Endodermal cell (in vitro differentiated cells): ENCODE results near the gene CNDP2. TPM values are rescaled to one million over a fixed set of nuclear protein-coding genes. Genes with fewer than 3 reads are reported as not detected.

ENCODE experiments used
- DNase-seq: peaks from one replicate; pipeline ENCODE4 v3.0.0-alpha.2; 2017
- H3K27ac ChIP-seq: 2 replicates; pipeline ENCODE4 v1.5.1; 2013; ENCODE audit warnings: mild to moderate bottlenecking, low read depth, low read length, moderate library complexity
- H3K27me3 ChIP-seq: 2 replicates; pipeline ENCODE4 v1.6.1; 2013; ENCODE audit warnings: mild to moderate bottlenecking, low read length, moderate library complexity; ENCODE audit not compliant: insufficient read depth, control insufficient read depth, poor library complexity, severe bottlenecking
- H3K36me3 ChIP-seq: 2 replicates; pipeline ENCODE4 v1.7.0; 2013; ENCODE audit warnings: mild to moderate bottlenecking, low read length, moderate library complexity; ENCODE audit not compliant: control insufficient read depth, insufficient read depth
- H3K4me1 ChIP-seq: one replicate; pipeline ENCODE4 v1.7.0; 2013; ENCODE audit warnings: low read length; ENCODE audit not compliant: control insufficient read depth, insufficient read depth
- H3K4me3 ChIP-seq: 2 replicates; pipeline ENCODE4 v1.5.1; 2013; ENCODE audit warnings: mild to moderate bottlenecking, low read length, moderate library complexity
- H3K9ac ChIP-seq: 2 replicates; pipeline ENCODE4 v1.6.1; 2013; ENCODE audit warnings: mild to moderate bottlenecking, low read length, moderate library complexity; ENCODE audit not compliant: poor library complexity, severe bottlenecking; ENCODE audit errors: extremely low read depth
- H3K9me3 ChIP-seq: 2 replicates; pipeline ENCODE4 v1.6.1; 2013; ENCODE audit warnings: mild to moderate bottlenecking, low read length, moderate library complexity; ENCODE audit not compliant: control insufficient read depth
- H3K27ac Mint-ChIP-seq: 2 replicates; pipeline ENCODE4 v1.8.0; 2020; ENCODE audit warnings: mixed read lengths
- H3K27me3 Mint-ChIP-seq: 2 replicates; pipeline ENCODE4 v1.8.0; 2021; ENCODE audit warnings: mild to moderate bottlenecking, mixed read lengths; ENCODE audit not compliant: insufficient read depth
- H3K36me3 Mint-ChIP-seq: 2 replicates; pipeline ENCODE4 v1.8.0; 2020; ENCODE audit warnings: low read depth, mixed read lengths
- H3K4me1 Mint-ChIP-seq: 2 replicates; pipeline ENCODE4 v1.8.0; 2020; ENCODE audit warnings: mixed read lengths
- H3K4me3 Mint-ChIP-seq: 2 replicates; pipeline ENCODE4 v1.8.0; 2020; ENCODE audit warnings: mild to moderate bottlenecking, moderate library complexity, mixed read lengths
- H3K9me3 Mint-ChIP-seq: 2 replicates; pipeline ENCODE4 v1.8.0; 2020; ENCODE audit warnings: mild to moderate bottlenecking, mixed read lengths
- CTCF ChIP-seq: fragments of 200-600 bp; sonication (generic); conservative IDR thresholded peaks from 2 replicates; pipeline ENCODE4 v1.5.0; 2021; ENCODE audit warnings: antibody characterized with exemption, mild to moderate bottlenecking
- WGBS, 2 experiments: methylation state at CpG; one replicate each; pipeline versions ENCODE4 v1.1.5 to v1.1.7; 2013; ENCODE audit warnings: missing lambda C conversion rate in 2 of 2, mixed read lengths in 1 of 2; ENCODE audit not compliant: insufficient coverage in 1 of 2, insufficient read length in 1 of 2; 5-methylcytosine and 5-hydroxymethylcytosine counted together
- total RNA-seq, 2 donors: library from RNA; stranded (reverse); fragmentation: NEBNext Ultra II Directional in 1 of 2; extraction: Animal tissue kit (Norgen Biotek cat#: 25700) in 1 of 2; gene quantifications; 2 replicates in 1 of 2; 3 replicates in 1 of 2; pipeline ENCODE4 v1.2.1, GENCODE V29; 2021

CNDP2 gene
- total RNA-seq, 2 donors from 2014 or later, result 385 to 416 TPM

GRCh38 chr18:74525741-74526140 is 29.6 kb downstream of the CNDP2 start:
- Histone ChIP-seq H3K9ac (no peak overlapping the region), H3K27me3 (no peaks in the 10 kb centered on the region), H3K27ac (no peak overlapping the region), H3K9me3 (no peaks in the 10 kb centered on the region), H3K4me3 (no peak overlapping the region), H3K36me3 (peaks cover 12% of the 10 kb centered on the region), H3K4me1 (no peaks in the 10 kb centered on the region)
- no peak for TF ChIP-seq CTCF
- peak; percentile 40 for DNase-seq
- H3K4me1 Mint-ChIP-seq, result peaks cover 7% of the 10 kb centered on the region
- H3K36me3 Mint-ChIP-seq, result peaks cover 28% of the 10 kb centered on the region
- no peak overlapping the region for H3K4me3 Mint-ChIP-seq
- H3K27ac Mint-ChIP-seq, result no peak overlapping the region
- peaks cover 2% of the 10 kb centered on the region for H3K9me3 Mint-ChIP-seq
- peaks cover 3% of the 10 kb centered on the region for H3K27me3 Mint-ChIP-seq
- 92 to 95% methylated on average over 6 to 9 of the region's 9 CpGs for WGBS, 2 experiments

- TF ChIP-seq CTCF, result no peak
These were observed 30.3 kb downstream of the CNDP2 start for GRCh38 chr18:74526488-74526887.

GRCh38 chr18:74528478-74528877 is 32.3 kb downstream of the CNDP2 start:
- WGBS, 2 experiments, result 100% methylated on average over 1 of the region's 1 CpG; no CpG with 5 or more reads in 1 of the 2 experiments
- Histone ChIP-seq H3K9ac (no peak overlapping the region), H3K36me3 (no peaks in the 10 kb centered on the region), H3K4me1 (no peaks in the 10 kb centered on the region), H3K9me3 (no peaks in the 10 kb centered on the region), H3K4me3 (no peak overlapping the region), H3K27ac (no peak overlapping the region), H3K27me3 (no peaks in the 10 kb centered on the region)
- H3K27ac Mint-ChIP-seq, result no peak overlapping the region
- peaks cover 7% of the 10 kb centered on the region for H3K4me1 Mint-ChIP-seq
- no peak for TF ChIP-seq CTCF
- H3K27me3 Mint-ChIP-seq, result peaks cover 4% of the 10 kb centered on the region
- H3K4me3 Mint-ChIP-seq, result no peak overlapping the region
- no peaks in the 10 kb centered on the region for H3K9me3 Mint-ChIP-seq
- H3K36me3 Mint-ChIP-seq, result peaks cover 4% of the 10 kb centered on the region
- DNase-seq, result no peak

More at GRCh38 chr18:74526488-74526887, 30.3 kb downstream of the CNDP2 start:
- Mint-ChIP-seq H3K36me3 (peaks cover 21% of the 10 kb centered on the region), H3K27me3 (peaks cover 4% of the 10 kb centered on the region), H3K4me3 (no peak overlapping the region), H3K4me1 (peaks cover 7% of the 10 kb centered on the region), H3K27ac (no peak overlapping the region), H3K9me3 (peaks cover 2% of the 10 kb centered on the region)
- Histone ChIP-seq H3K4me3 (no peak overlapping the region), H3K27me3 (no peaks in the 10 kb centered on the region), H3K4me1 (no peaks in the 10 kb centered on the region), H3K9ac (no peak overlapping the region), H3K9me3 (no peaks in the 10 kb centered on the region), H3K27ac (no peak overlapping the region), H3K36me3 (peaks cover 5% of the 10 kb centered on the region)
- WGBS, 2 experiments, result 93 to 97% methylated on average over 2 of the region's 2 CpGs
- DNase-seq, result no peak
